Transverse colon (tissue), 4 donors: ENCODE data around the gene DTNA.

Experiments used
- CTCF ChIP-seq, 5 experiments: fragments of 200-600 bp in 3 of 5; fragments of 450-650 bp in 2 of 5; sonication (generic) in 3 of 5; IDR thresholded peaks; 1 replicate in 2 of 5; 2 replicates in 3 of 5; pipeline ENCODE4 v1.5.1; 2016 to 2017; ENCODE audit warnings: antibody characterized with exemption in 5 of 5, inconsistent platforms in 3 of 5, mild to moderate bottlenecking in 2 of 5, moderate library complexity in 1 of 5
- POLR2A ChIP-seq: fragments of 450-650 bp; IDR thresholded peaks from one replicate; pipeline ENCODE4 v1.6.1; 2016; ENCODE audit warnings: antibody characterized with exemption, mild to moderate bottlenecking, moderate library complexity
- POLR2AphosphoS5 ChIP-seq, 3 donors: sonication (generic); formaldehyde crosslinking; IDR thresholded peaks; one replicate each; pipeline ENCODE4 v1.6.1; 2016; ENCODE audit warnings: antibody characterized with exemption in 3 of 3

- TF ChIP-seq CTCF (IDR thresholded peaks at IDR 0.05), result no peak
- no peak for TF ChIP-seq POLR2AphosphoS5 (IDR thresholded peaks at IDR 0.05)
- no peak for TF ChIP-seq POLR2A
These were observed 69.0 kb downstream of the DTNA start for GRCh38 chr18:34779112-34779511.
